DMS114 treated with DMSO at 0.1 percent for 48 hours (cell line): ENCODE measurements around the gene PPP1R14C.

Experiments
- DNase-seq: peaks from one replicate; lab custom pipeline; 2025; ENCODE audit not compliant: unreplicated experiment; lab: John Stamatoyannopoulos, UW

The PPP1R14C gene

GRCh38 chr6:150245148-150245935 lies 102.5 kb downstream of the PPP1R14C start:
- no peak for DNase-seq

- no peak for DNase-seq
Measured at GRCh38 chr6:150247803-150248202, 105.0 kb downstream of the PPP1R14C start.

GRCh38 chr6:150248300-150248699 lies 105.5 kb downstream of the PPP1R14C start:
- DNase-seq = no peak

GRCh38 chr6:150249261-150249660 lies 106.4 kb downstream of the PPP1R14C start:
- no peak for DNase-seq

GRCh38 chr6:150250826-150251225 lies 108.0 kb downstream of the PPP1R14C start:
- no peak for DNase-seq

GRCh38 chr6:150251566-150252186 lies 108.8 kb downstream of the PPP1R14C start:
- no peak for DNase-seq

- DNase-seq = no peak
Measured at GRCh38 chr6:150252714-150253444, 110.0 kb downstream of the PPP1R14C start.

- no peak for DNase-seq
Measured at GRCh38 chr6:150253489-150253888, 110.6 kb downstream of the PPP1R14C start.

- no peak for DNase-seq
Measured at GRCh38 chr6:150254770-150255169, 111.9 kb downstream of the PPP1R14C start.

GRCh38 chr6:150255840-150256239 lies 113.0 kb downstream of the PPP1R14C start:
- no peak for DNase-seq

- DNase-seq = no peak
Measured at GRCh38 chr6:150256618-150257272, 113.9 kb downstream of the PPP1R14C start.

- DNase-seq = no peak
Measured at GRCh38 chr6:150258381-150258780, 115.5 kb downstream of the PPP1R14C start.

GRCh38 chr6:150260931-150261330 lies 118.1 kb downstream of the PPP1R14C start:
- DNase-seq = no peak

- no peak for DNase-seq
Measured at GRCh38 chr6:150261997-150262697, 119.3 kb downstream of the PPP1R14C start.

- no peak for DNase-seq
Measured at GRCh38 chr6:150263765-150264404, 121.0 kb downstream of the PPP1R14C start.

- no peak for DNase-seq
Measured at GRCh38 chr6:150266309-150266708, 123.5 kb downstream of the PPP1R14C start.

- DNase-seq = no peak
Measured at GRCh38 chr6:150266963-150267685, 124.3 kb downstream of the PPP1R14C start.

GRCh38 chr6:150267686-150268561 lies 125.1 kb downstream of the PPP1R14C start:
- no peak for DNase-seq
